Neural progenitor cell (in vitro differentiated cells): ENCODE data around the gene WDR55. TPM values are rescaled to one million over a fixed set of nuclear protein-coding genes. Genes with fewer than 3 reads are reported as not detected.

Experiments used
- DNase-seq: peaks from one replicate; pipeline ENCODE4 v3.0.0-alpha.2; 2016; ENCODE audit warnings: low spot score
- H2AFZ ChIP-seq: fragments of 200-600 bp; sonication (generic); replicated peaks from 2 replicates; pipeline ENCODE4 v1.6.1; 2016; ENCODE audit warnings: antibody characterized with exemption
- H3F3A ChIP-seq: fragments of 200-600 bp; sonication (generic); 2 replicates; pipeline ENCODE4 v1.6.1; 2016; ENCODE audit warnings: antibody characterized with exemption, low read depth
- H3K27ac ChIP-seq: fragments of 200-600 bp; sonication (generic); 2 replicates; pipeline ENCODE4 v1.5.1; 2016; ENCODE audit warnings: mild to moderate bottlenecking
- H3K27me3 ChIP-seq: fragments of 200-600 bp; sonication (generic); 2 replicates; pipeline ENCODE4 v1.6.1; 2016; ENCODE audit warnings: mild to moderate bottlenecking, moderate library complexity
- H3K36me3 ChIP-seq: fragments of 200-600 bp; sonication (generic); 2 replicates; pipeline ENCODE4 v1.5.1; 2016
- H3K4me1 ChIP-seq: fragments of 200-600 bp; sonication (generic); 2 replicates; pipeline ENCODE4 v1.6.1; 2016; ENCODE audit warnings: mixed run types
- H3K4me2 ChIP-seq: fragments of 200-600 bp; sonication (generic); 2 replicates; pipeline ENCODE4 v1.6.1; 2016
- H3K4me3 ChIP-seq: fragments of 200-600 bp; sonication (generic); 2 replicates; pipeline ENCODE4 v1.5.1; 2016
- H3K79me2 ChIP-seq: fragments of 200-600 bp; sonication (generic); 2 replicates; pipeline ENCODE4 v1.6.1; 2016; ENCODE audit warnings: low read depth
- H3K9ac ChIP-seq: fragments of 200-600 bp; sonication (generic); 2 replicates; pipeline ENCODE4 v1.6.1; 2016
- H3K9me3 ChIP-seq: fragments of 200-600 bp; sonication (generic); 2 replicates; pipeline ENCODE4 v1.5.1; 2016; ENCODE audit warnings: low read depth
- H4K20me1 ChIP-seq: fragments of 200-600 bp; sonication (generic); 2 replicates; pipeline ENCODE4 v1.6.1; 2016; ENCODE audit warnings: low read depth
- H3K27ac Mint-ChIP-seq: 3 replicates; pipeline ENCODE4 v1.8.0; 2021; ENCODE audit warnings: mixed read lengths
- H3K27me3 Mint-ChIP-seq: 2 replicates; pipeline ENCODE4 v1.8.0; 2022; ENCODE audit warnings: low read depth, mild to moderate bottlenecking, inconsistent platforms, moderate library complexity, mixed read lengths; ENCODE audit not compliant: insufficient read depth
- H3K36me3 Mint-ChIP-seq: 3 replicates; pipeline ENCODE4 v1.8.0; 2021; ENCODE audit warnings: mixed read lengths
- H3K4me1 Mint-ChIP-seq: 3 replicates; pipeline ENCODE4 v1.8.0; 2021; ENCODE audit warnings: mixed read lengths
- H3K4me3 Mint-ChIP-seq: 3 replicates; pipeline ENCODE4 v1.8.0; 2021; ENCODE audit warnings: mild to moderate bottlenecking, moderate library complexity, mixed read lengths
- H3K9me3 Mint-ChIP-seq: 3 replicates; pipeline ENCODE4 v1.8.0; 2020; ENCODE audit warnings: mixed read lengths
- CTCF ChIP-seq: fragments of 200-600 bp; sonication (generic); IDR thresholded peaks from 2 replicates; pipeline ENCODE4 v1.5.1; 2017; ENCODE audit warnings: antibody characterized with exemption, mild to moderate bottlenecking
- EZH2 ChIP-seq: fragments of 200-600 bp; sonication (generic); IDR thresholded peaks from 2 replicates; pipeline ENCODE4 v1.6.1; 2017; ENCODE audit warnings: antibody characterized with exemption, mild to moderate bottlenecking, moderate library complexity
- EZH2phosphoT487 ChIP-seq: fragments of 200-600 bp; sonication (generic); IDR thresholded peaks from 2 replicates; pipeline ENCODE4 v1.6.1; 2017; ENCODE audit warnings: antibody characterized with exemption
- total RNA-seq: library from RNA; depleted of rRNA; stranded (reverse); fragments of >200 nt; gene quantifications from 2 replicates; pipeline ENCODE4 v1.2.3, GENCODE V29; 2015; ENCODE audit warnings: low replicate concordance

The WDR55 gene
- total RNA-seq, 1 donor from 2014 or later: 6.9 TPM

GRCh38 chr5:140671472-140672125, 6.9 kb downstream of the WDR55 start:
- TF ChIP-seq EZH2phosphoT487: no peak
- no peak for TF ChIP-seq EZH2
- TF ChIP-seq CTCF: no peak
- no peaks in the 10 kb centered on the region for H3K9me3 Mint-ChIP-seq
- no peak for DNase-seq
- Histone ChIP-seq H4K20me1 (no peaks in the 10 kb centered on the region), H3F3A (no peaks in the 10 kb centered on the region), H2AFZ (no peak overlapping the region), H3K27me3 (no peaks in the 10 kb centered on the region), H3K9me3 (no peaks in the 10 kb centered on the region), H3K36me3 (no peaks in the 10 kb centered on the region), H3K4me3 (no peak overlapping the region), H3K4me1 (no peaks in the 10 kb centered on the region), H3K27ac (no peak overlapping the region), H3K4me2 (no peak overlapping the region), H3K9ac (no peak overlapping the region), H3K79me2 (peaks cover 4% of the 10 kb centered on the region)
- H3K27ac Mint-ChIP-seq: no peak overlapping the region
- H3K27me3 Mint-ChIP-seq: peaks cover 2% of the 10 kb centered on the region
- H3K36me3 Mint-ChIP-seq: peaks cover 14% of the 10 kb centered on the region
- H3K4me3 Mint-ChIP-seq: no peak overlapping the region
- H3K4me1 Mint-ChIP-seq: peaks cover under 1% of the 10 kb centered on the region

GRCh38 chr5:140672455-140673186, 7.9 kb downstream of the WDR55 start:
- Mint-ChIP-seq H3K36me3 (peaks cover 18% of the 10 kb centered on the region), H3K4me3 (no peak overlapping the region), H3K9me3 (no peaks in the 10 kb centered on the region), H3K27ac (no peak overlapping the region), H3K27me3 (peaks cover 2% of the 10 kb centered on the region), H3K4me1 (no peaks in the 10 kb centered on the region)
- TF ChIP-seq EZH2 (no peak), EZH2phosphoT487 (no peak), CTCF (no peak)
- peak; percentile 43 for DNase-seq
- Histone ChIP-seq H3K27ac (no peak overlapping the region), H3K4me3 (no peak overlapping the region), H3K79me2 (no peaks in the 10 kb centered on the region), H3K9ac (no peak overlapping the region), H3K36me3 (no peaks in the 10 kb centered on the region), H4K20me1 (no peaks in the 10 kb centered on the region), H3K9me3 (no peaks in the 10 kb centered on the region), H3K4me2 (no peak overlapping the region), H3K27me3 (no peaks in the 10 kb centered on the region), H2AFZ (no peak overlapping the region), H3F3A (no peaks in the 10 kb centered on the region), H3K4me1 (no peaks in the 10 kb centered on the region)

GRCh38 chr5:140673187-140673976, 8.7 kb downstream of the WDR55 start, which contains the start of gene DND1:
TSS of gene DND1 (minus strand) at chr5:140673576. CDS start at chr5:140673542, 34 bp downstream.
- H2AFZ ChIP-seq: no peak within 1 kb of the TSS
- no peaks in the 10 kb centered on the region for H3K36me3 ChIP-seq

More at GRCh38 chr5:140673187-140673976, 8.7 kb downstream of the WDR55 start, which contains the start of gene DND1:
- H3K79me2 ChIP-seq: no peaks in the 10 kb centered on the region
- Mint-ChIP-seq H3K9me3 (no peaks in the 10 kb centered on the region), H3K36me3 (peaks cover 22% of the 10 kb centered on the region), H3K27ac (no peak within 1 kb of the TSS), H3K27me3 (peaks cover 2% of the 10 kb centered on the region), H3K4me3 (no peak within 1 kb of the TSS), H3K4me1 (no peaks in the 10 kb centered on the region)
- no peaks in the 10 kb centered on the region for H3F3A ChIP-seq
- DNase-seq: no peak
- no peaks in the 10 kb centered on the region for H3K4me1 ChIP-seq
- TF ChIP-seq EZH2phosphoT487 (no peak), EZH2 (no peak), CTCF (no peak)
- no peak within 1 kb of the TSS for H3K4me3 ChIP-seq
- no peaks in the 10 kb centered on the region for H3K27me3 ChIP-seq
- H4K20me1 ChIP-seq: no peaks in the 10 kb centered on the region
- H3K4me2 ChIP-seq: no peak within 1 kb of the TSS
- H3K9me3 ChIP-seq: no peaks in the 10 kb centered on the region
- H3K27ac ChIP-seq: no peak within 1 kb of the TSS
- H3K9ac ChIP-seq: no peak within 1 kb of the TSS
